GM19468 (cell line): Measurements from ENCODE around the gene EGFR.

Experiments used
- ATAC-seq: cut with Tn5 transposase; IDR thresholded peaks from one replicate; pipeline ENCODE4 v1.9.1; 2021; ENCODE audit warnings: mild to moderate bottlenecking, moderate library complexity, moderate number of reproducible peaks; ENCODE audit not compliant: unreplicated experiment; ENCODE audit errors: extremely low read depth

EGFR gene

GRCh38 chr7:55193245-55193644 lies 174.4 kb downstream of the EGFR start:
- ATAC-seq: no peak

DNA sequence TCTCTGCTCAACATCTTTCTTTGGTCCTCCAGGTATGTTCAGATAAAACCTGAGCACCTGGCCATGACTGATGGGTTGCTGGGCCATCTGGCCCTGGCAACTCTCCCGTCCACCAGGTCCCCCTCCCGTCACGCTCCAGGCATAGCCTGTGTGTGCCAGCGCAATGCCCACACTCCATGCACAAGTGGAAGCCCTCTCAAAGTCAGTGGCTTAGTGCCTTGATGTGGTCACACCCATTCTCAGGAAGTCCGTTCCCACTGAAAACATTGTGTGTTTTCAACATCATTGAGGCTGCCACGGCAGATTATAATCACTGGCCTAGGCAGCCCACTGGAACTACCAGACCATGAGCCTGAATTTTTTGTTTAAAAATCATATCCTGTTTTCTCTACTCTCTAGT lies 175.7 kb downstream of the EGFR start:
- ATAC-seq: no peak

- no peak for ATAC-seq
Observed at GRCh38 chr7:55198634-55199392, 180.0 kb downstream of the EGFR start.

DNA sequence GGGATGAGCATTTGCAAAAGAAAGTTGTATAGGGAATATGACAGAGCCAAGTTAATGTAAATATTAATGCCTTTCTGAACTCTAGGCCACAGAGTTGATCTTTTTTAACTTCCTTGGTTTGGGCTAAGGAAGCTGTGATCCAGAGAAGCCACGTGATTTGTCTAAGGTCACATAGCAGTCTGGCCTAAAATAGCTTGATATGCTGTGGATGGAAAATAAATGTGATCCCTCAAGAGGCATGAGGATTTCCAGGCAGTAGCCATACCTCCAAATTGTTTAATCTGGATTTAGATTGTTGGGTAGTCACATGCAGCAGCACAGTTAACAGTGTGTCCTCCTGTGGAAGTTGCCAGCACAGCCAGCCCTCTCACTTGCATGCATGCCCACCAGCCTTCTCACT lies 180.6 kb downstream of the EGFR start:
- no peak for ATAC-seq

DNA sequence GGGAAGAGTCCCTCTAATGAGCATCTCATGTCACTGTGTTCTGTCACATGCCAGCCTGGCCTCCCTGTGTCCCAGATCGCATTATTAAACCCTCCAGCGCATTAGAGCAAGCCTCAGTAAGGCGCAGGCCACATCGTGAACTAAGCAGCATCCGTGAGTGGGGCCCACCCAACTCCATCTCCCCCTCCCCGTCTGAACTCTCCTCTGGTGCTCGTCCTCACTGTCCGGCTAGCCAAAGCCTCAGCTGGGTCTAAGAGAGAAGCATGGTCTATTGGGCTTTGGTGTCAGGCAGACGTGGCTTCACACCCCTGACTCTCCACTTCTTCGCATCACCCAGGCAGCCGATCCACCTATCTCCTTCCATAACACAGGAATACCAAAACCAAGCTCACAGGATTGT lies 181.6 kb downstream of the EGFR start:
- no peak for ATAC-seq

- ATAC-seq: no peak
Observed at GRCh38 chr7:55202150-55202913, 183.5 kb downstream of the EGFR start.

DNA sequence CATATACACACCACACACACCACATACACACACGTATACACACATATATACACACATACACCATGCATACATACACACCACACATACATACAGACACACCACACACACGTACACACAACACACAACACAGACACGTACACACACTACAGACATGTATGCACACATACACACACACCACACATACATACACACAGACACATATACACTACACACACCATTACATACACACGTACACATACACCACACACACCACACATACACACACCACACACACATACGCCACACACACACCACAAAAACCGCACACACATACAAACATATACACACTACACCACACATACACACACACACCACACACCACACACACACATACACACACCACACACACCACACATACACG lies 184.5 kb downstream of the EGFR start:
- ATAC-seq: no peak

DNA sequence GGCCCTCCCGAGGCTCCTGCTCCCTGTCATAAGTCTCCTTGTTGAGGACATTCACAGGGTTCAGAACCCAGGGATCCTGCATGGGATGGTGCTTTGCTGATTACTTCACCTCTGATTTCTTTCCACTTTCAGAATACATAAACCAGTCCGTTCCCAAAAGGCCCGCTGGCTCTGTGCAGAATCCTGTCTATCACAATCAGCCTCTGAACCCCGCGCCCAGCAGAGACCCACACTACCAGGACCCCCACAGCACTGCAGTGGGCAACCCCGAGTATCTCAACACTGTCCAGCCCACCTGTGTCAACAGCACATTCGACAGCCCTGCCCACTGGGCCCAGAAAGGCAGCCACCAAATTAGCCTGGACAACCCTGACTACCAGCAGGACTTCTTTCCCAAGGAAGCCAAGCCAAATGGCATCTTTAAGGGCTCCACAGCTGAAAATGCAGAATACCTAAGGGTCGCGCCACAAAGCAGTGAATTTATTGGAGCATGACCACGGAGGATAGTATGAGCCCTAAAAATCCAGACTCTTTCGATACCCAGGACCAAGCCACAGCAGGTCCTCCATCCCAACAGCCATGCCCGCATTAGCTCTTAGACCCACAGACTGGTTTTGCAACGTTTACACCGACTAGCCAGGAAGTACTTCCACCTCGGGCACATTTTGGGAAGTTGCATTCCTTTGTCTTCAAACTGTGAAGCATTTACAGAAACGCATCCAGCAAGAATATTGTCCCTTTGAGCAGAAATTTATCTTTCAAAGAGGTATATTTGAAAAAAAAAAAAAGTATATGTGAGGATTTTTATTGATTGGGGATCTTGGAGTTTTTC lies 186.5 kb downstream of the EGFR start:
- ATAC-seq: no peak

DNA sequence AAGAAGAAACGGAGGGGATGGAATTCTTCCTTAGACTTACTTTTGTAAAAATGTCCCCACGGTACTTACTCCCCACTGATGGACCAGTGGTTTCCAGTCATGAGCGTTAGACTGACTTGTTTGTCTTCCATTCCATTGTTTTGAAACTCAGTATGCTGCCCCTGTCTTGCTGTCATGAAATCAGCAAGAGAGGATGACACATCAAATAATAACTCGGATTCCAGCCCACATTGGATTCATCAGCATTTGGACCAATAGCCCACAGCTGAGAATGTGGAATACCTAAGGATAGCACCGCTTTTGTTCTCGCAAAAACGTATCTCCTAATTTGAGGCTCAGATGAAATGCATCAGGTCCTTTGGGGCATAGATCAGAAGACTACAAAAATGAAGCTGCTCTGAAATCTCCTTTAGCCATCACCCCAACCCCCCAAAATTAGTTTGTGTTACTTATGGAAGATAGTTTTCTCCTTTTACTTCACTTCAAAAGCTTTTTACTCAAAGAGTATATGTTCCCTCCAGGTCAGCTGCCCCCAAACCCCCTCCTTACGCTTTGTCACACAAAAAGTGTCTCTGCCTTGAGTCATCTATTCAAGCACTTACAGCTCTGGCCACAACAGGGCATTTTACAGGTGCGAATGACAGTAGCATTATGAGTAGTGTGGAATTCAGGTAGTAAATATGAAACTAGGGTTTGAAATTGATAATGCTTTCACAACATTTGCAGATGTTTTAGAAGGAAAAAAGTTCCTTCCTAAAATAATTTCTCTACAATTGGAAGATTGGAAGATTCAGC lies 187.6 kb downstream of the EGFR start:
- no peak for ATAC-seq

GRCh38 chr7:55207436-55208125 lies 188.8 kb downstream of the EGFR start:
- no peak for ATAC-seq

DNA sequence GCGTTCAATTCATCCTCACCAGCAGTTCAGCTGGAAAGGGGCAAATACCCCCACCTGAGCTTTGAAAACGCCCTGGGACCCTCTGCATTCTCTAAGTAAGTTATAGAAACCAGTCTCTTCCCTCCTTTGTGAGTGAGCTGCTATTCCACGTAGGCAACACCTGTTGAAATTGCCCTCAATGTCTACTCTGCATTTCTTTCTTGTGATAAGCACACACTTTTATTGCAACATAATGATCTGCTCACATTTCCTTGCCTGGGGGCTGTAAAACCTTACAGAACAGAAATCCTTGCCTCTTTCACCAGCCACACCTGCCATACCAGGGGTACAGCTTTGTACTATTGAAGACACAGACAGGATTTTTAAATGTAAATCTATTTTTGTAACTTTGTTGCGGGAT lies 190.5 kb downstream of the EGFR start:
- ATAC-seq: no peak

GRCh38 chr7:55210176-55210575 lies 191.4 kb downstream of the EGFR start:
- ATAC-seq: no peak

GRCh38 chr7:55210716-55211115 lies 191.9 kb downstream of the EGFR start:
- no peak for ATAC-seq

DNA sequence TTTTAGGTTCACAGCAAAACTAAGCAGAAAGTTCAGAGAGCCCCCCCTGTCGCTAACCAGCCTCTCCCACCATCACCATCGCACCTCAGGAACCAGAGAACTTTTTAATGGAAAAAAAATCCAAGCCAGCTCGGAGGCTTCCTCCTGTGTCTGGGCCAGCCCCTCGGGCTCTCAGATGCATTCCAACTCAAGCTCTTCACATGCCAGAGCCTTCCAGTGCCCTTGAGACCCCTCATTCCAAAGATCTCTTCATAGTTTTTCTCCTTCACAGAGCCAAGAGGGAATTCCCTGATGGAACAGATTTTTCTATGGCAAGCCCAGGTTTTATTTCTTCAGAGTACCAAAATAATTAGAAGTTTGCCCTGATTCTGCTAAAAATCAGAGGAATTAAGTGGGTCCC lies 192.9 kb downstream of the EGFR start:
- ATAC-seq: no peak

- ATAC-seq: no peak
Observed at GRCh38 chr7:55212176-55212575, 193.4 kb downstream of the EGFR start.

DNA sequence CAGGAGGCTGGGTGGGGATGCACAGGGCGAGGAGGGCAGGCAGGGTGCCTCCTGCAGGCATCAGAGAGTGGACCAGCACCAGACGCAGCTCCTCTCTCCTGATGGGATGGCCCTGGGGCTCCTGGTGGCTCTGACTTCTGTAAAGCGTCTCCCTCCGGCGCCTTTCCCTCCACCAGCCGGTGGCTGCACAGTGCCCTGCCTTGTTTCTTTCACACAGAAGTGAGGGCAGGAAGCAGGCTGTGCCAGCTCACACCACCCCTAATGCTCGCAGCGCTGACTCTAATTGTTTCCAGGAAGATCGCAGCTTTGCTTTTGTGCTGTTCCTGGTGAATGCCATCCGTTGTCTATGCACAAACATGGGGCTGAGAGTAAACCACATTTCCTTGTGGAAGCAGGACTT lies 194.0 kb downstream of the EGFR start:
- ATAC-seq: no peak

DNA sequence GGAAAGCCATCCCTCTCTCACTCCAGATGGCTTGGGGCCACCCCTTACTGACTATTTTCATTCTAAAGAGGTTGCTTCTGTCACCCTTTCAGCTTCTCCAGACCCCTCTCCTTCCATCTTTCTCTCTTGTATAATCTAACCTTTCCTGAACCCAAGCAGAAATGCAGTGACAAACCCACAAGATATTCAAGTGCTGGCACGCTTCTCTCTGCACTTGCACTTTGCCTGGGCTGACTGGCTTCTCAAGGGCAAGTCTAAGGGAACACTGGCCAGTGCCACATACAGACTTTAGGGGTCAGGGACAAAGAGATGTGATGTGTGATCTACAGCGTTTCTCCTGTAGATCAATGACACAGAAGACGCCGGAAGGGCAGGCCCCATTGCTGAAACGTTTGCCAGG lies 195.9 kb downstream of the EGFR start:
- ATAC-seq: no peak

- no peak for ATAC-seq
Observed at GRCh38 chr7:55223023-55223422, 204.2 kb downstream of the EGFR start.

DNA sequence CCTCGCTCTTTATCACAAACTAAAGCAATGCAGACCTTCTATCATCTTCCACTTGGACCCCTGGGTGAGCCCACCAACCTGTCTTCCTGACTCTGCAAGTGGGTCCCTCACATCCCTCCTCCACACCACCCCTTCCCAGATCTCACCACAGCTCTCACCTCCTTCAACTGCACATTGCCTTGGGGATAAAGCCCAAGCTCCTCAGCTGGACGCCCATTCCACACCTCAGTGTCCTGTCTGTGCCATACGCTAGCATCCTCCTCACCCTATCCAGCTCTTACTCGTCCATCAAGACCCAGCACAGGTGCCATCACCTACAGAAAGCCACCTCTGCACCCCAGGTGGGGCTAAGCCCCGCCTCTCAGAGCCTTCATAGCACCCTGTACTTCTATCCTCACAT lies 205.3 kb downstream of the EGFR start:
- no peak for ATAC-seq

DNA sequence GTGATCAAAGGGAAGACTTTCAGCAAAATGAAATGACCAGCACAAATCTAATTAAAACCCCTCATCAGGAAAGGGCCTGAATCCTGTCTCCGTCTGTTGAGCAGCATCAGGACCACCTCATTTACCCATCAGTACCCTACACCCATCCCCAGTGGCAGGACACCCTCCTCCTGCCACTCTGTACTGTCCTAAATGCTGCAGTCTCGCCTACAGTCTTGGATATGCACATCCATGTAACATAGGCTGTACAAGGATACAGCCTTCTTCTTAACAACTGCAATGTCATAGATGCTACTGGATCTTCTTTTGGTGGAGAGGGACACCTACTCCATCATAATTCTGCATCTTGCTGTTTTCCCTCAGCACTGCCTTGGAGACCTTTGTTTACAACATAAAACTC lies 206.0 kb downstream of the EGFR start:
- no peak for ATAC-seq
